ENCODE results near the gene EIF4B. TPM values are rescaled to one million over a fixed set of nuclear protein-coding genes. Genes with fewer than 3 reads are reported as not detected.

The EIF4B gene
- total RNA-seq, 2 donors from 2014 or later = 355 to 389 TPM

- DNase-seq (peak; percentile 87 to 90), ATAC-seq (peak; percentile 66)
- intact Hi-C loops (cut with DNase I, micrococcal nuclease) = no loop called here
These were observed 47.2 kb downstream of the EIF4B start for GRCh38 chr12:53053218-53054111.

GRCh38 chr12:53054112-53054878 is 48.0 kb downstream of the EIF4B start:
- DNase-seq (peak; percentile 97 to 98), ATAC-seq (peak; percentile 76)
- intact Hi-C loops (cut with DNase I, micrococcal nuclease) = no loop called here

- intact Hi-C loops (cut with DNase I, micrococcal nuclease) = no loop called here
- ATAC-seq = no peak
- no peak for DNase-seq
These were observed 49.4 kb downstream of the EIF4B start for GRCh38 chr12:53055471-53056266.

- intact Hi-C loops (cut with DNase I, micrococcal nuclease) = no loop called here
- no peak for ATAC-seq
- DNase-seq = no peak
These were observed 50.0 kb downstream of the EIF4B start for GRCh38 chr12:53056296-53056695.

GRCh38 chr12:53056901-53057300 is 50.6 kb downstream of the EIF4B start:
- no peak for ATAC-seq

GRCh38 chr12:53057816-53058500 is 51.7 kb downstream of the EIF4B start:
- ATAC-seq = no peak
- intact Hi-C loops (cut with DNase I, micrococcal nuclease) = no loop called here
- DNase-seq = no peak

More at GRCh38 chr12:53056901-53057300, 50.6 kb downstream of the EIF4B start:
- DNase-seq = no peak
- intact Hi-C loops (cut with DNase I, micrococcal nuclease) = no loop called here

- DNase-seq (peak in 1 of 2 donors; percentile 24), ATAC-seq (no peak)
- intact Hi-C loops (cut with DNase I, micrococcal nuclease) = no loop called here
These were observed 52.6 kb downstream of the EIF4B start for GRCh38 chr12:53058674-53059433.

GRCh38 chr12:53059434-53060063 is 53.3 kb downstream of the EIF4B start:
- intact Hi-C loops (cut with DNase I, micrococcal nuclease) = loop anchor here in 1 of 2 donors (5.0 to 10.0 kb wide), 2 partner anchors 38 to 135 kb away; partner anchors contain the start of gene IGFBP6
- ATAC-seq (no peak), DNase-seq (peak in 1 of 2 donors; percentile 24)

- intact Hi-C loops (cut with DNase I, micrococcal nuclease) = loop anchor here in 1 of 2 donors (5.0 to 10.0 kb wide), 2 partner anchors 37 to 135 kb away; partner anchors contain the start of gene IGFBP6
- peak in 1 of 2 donors; percentile 21 for DNase-seq
- ATAC-seq = no peak
These were observed 53.9 kb downstream of the EIF4B start for GRCh38 chr12:53060064-53060720.

GRCh38 chr12:53060721-53061276 is 54.5 kb downstream of the EIF4B start:
- DNase-seq = peak; percentile 37 to 46
- intact Hi-C loops (cut with DNase I, micrococcal nuclease) = loop anchor here in 1 of 2 donors (5.0 to 10.0 kb wide), 2 partner anchors 37 to 134 kb away; partner anchors contain the start of gene IGFBP6
- peak; percentile 17 for ATAC-seq

- DNase-seq (peak; percentile 79 to 87), ATAC-seq (peak; percentile 78)
- intact Hi-C loops (cut with DNase I, micrococcal nuclease) = loop anchor here in 1 of 2 donors (5.0 to 10.0 kb wide), 2 partner anchors 36 to 133 kb away; partner anchors contain the start of gene IGFBP6
These were observed 55.3 kb downstream of the EIF4B start for GRCh38 chr12:53061404-53062010.

- DNase-seq (peak in 1 of 2 donors; percentile 27), ATAC-seq (peak; percentile 3)
- intact Hi-C loops (cut with DNase I, micrococcal nuclease) = loop anchor here in 1 of 2 donors (5.0 to 10.0 kb wide), 2 partner anchors 35 to 133 kb away; partner anchors contain the start of gene IGFBP6
These were observed 56.0 kb downstream of the EIF4B start for GRCh38 chr12:53062011-53062961.

- ATAC-seq (no peak), DNase-seq (peak in 1 of 2 donors; percentile 24)
- intact Hi-C loops (cut with DNase I, micrococcal nuclease) = loop anchor here in 1 of 2 donors (5.0 to 10.0 kb wide), 2 partner anchors 34 to 132 kb away; partner anchors contain the start of gene IGFBP6
These were observed 56.9 kb downstream of the EIF4B start for GRCh38 chr12:53062977-53063707.

Measured in left colon (tissue), 2 donors.